GM19463 (cell line): ENCODE data around the gene OCRL.
A peak's percentile ranks its signal among the peaks of the same experiment; 100 is the strongest.
"Not testable (repeated sequence)": the region's sequence is repeated elsewhere in the genome, so short reads cannot be mapped to it uniquely, and the experiment has no call there.

ENCODE experiments used
- ATAC-seq: cut with Tn5 transposase; IDR thresholded peaks from one replicate; pipeline ENCODE4 v1.9.1; 2021; ENCODE audit warnings: mild to moderate bottlenecking, moderate library complexity; ENCODE audit not compliant: unreplicated experiment

OCRL gene

GRCh38 chrX:129534816-129535578 is 5.1 kb upstream of the OCRL start:
- no peak for ATAC-seq

- ATAC-seq: peak; percentile 28
These were observed 694 bp downstream of the OCRL start for GRCh38 chrX:129540722-129541184.

GRCh38 chrX:129544780-129545179 is 4.7 kb downstream of the OCRL start:
- ATAC-seq: no peak

- ATAC-seq: no peak
These were observed 5.3 kb downstream of the OCRL start for GRCh38 chrX:129545408-129545807.

- ATAC-seq: no peak
These were observed 9.1 kb downstream of the OCRL start for GRCh38 chrX:129549124-129549523.

- ATAC-seq: peak; percentile 93
These were observed 13.7 kb downstream of the OCRL start for GRCh38 chrX:129553619-129554288.

- not testable (repeated sequence) for ATAC-seq
These were observed 14.8 kb downstream of the OCRL start for GRCh38 chrX:129554816-129555215.

GRCh38 chrX:129556806-129557315 is 16.8 kb downstream of the OCRL start:
- no peak for ATAC-seq

GRCh38 chrX:129557844-129558480 is 17.9 kb downstream of the OCRL start:
- ATAC-seq: no peak

GRCh38 chrX:129559783-129560182 is 19.7 kb downstream of the OCRL start:
- ATAC-seq: no peak

- no peak for ATAC-seq
These were observed 21.4 kb downstream of the OCRL start for GRCh38 chrX:129561453-129561852.

GRCh38 chrX:129564345-129564744 is 24.3 kb downstream of the OCRL start:
- ATAC-seq: not testable (repeated sequence)

- no peak for ATAC-seq
These were observed 25.1 kb downstream of the OCRL start for GRCh38 chrX:129565046-129565650.

- no peak for ATAC-seq
These were observed 26.0 kb downstream of the OCRL start for GRCh38 chrX:129566073-129566472.

- no peak for ATAC-seq
These were observed 28.3 kb downstream of the OCRL start for GRCh38 chrX:129568349-129568748.

GRCh38 chrX:129572422-129572821 is 32.4 kb downstream of the OCRL start:
- ATAC-seq: no peak

- not testable (repeated sequence) for ATAC-seq
These were observed 33.6 kb downstream of the OCRL start for GRCh38 chrX:129573652-129574051.

- ATAC-seq: no peak
These were observed 34.2 kb downstream of the OCRL start for GRCh38 chrX:129574214-129574613.

GRCh38 chrX:129576539-129576938 is 36.5 kb downstream of the OCRL start:
- ATAC-seq: no peak

GRCh38 chrX:129577473-129577872 is 37.4 kb downstream of the OCRL start:
- ATAC-seq: no peak

GRCh38 chrX:129577877-129578276 is 37.8 kb downstream of the OCRL start:
- no peak for ATAC-seq
